Activated CD4-positive, alpha-beta T cell treated with anti-CD3 and anti-CD28 coated beads for 4 hours (primary cell): ENCODE results near the gene PPT2.
"Not testable (repeated sequence)": the region's sequence is repeated elsewhere in the genome, so short reads cannot be mapped to it uniquely, and the experiment has no call there.

Source experiments
- DNase-seq, 2 donors: peaks; one replicate each; pipeline ENCODE4 v3.0.0-alpha.2; 2020

Gene PPT2

DNA sequence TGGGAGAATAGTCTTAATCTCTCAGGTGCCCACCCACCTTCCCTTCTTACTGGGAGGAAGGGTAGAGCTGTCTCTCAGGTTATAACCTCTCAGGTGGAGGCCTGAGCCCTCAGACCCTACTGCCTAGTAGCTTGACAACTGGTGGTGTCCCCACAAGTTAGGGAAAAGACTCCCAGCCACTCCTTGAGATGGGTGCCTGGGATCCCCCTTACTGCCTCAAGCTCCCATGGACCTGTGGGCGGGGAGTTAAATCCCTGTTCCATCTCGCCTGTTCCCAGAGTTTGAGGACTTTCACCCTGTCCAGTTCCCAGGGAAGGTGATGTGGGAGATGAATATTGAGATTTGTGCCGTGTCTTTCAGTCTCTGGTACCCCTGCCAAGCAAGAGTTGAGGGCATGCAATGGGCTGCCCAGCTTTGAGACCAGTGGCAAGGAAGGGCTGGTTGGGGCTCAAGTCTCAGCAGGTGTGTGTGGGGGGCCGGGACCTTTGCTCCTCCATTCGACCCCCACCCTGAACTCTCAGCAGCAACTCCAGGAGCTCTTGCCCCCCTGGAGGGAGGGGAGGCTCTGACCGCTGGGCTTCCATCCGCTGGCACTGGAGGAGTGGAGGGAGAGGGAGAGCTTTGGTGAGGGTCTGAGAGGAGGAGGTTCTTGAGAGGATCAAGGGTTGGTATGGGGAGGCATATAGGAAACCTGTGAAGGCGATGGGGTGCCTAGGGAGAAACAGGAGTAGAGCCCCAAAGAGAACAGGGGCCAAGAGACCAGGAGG lies 37.2 kb downstream of the PPT2 start:
- no peak for DNase-seq

DNA sequence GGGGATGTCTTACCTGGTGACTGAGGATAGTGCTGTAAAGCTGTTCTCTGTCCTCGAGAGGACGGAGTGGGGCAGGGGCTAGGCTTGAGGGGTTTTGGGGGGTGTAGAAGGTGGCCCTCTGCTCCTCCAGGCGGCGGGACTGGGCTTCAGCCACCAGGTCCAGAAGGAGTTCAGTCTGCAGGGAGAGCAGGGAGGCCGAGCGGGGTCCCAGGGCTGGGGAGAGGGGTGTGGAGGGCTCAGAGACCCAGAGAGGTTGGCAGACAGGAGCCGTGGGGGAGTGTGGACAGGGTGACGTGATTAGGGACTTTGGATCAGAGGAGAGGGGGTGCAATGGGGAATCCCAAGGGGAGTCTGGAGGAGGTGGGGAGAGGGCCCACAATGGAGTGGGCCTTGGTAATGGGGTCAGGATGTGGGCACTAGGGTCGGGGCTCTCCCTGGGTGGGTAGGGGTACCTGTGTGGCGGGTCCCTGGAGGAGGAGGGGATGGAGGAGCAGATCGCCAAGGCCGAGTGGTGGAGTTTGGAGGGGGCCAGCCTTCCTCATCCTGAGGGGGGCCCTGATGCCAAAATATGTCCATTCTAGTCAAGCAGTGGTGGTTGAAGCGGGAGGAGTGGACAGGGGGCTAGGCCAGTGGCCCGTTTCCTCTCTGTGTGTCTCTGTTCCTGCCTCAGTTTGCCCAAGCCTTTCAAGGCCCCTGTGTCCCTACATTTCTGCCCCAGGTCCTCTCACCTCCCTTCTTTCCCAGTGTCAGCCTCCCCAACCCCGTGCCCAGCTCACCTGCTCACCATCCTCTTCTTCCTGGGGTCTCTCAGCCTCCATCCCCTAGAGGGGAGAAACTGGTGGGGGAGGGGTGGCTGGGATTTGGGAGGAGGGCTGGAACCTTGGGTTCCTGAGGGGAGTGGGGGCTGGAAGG lies 38.0 kb downstream of the PPT2 start:
- DNase-seq: no peak

DNA sequence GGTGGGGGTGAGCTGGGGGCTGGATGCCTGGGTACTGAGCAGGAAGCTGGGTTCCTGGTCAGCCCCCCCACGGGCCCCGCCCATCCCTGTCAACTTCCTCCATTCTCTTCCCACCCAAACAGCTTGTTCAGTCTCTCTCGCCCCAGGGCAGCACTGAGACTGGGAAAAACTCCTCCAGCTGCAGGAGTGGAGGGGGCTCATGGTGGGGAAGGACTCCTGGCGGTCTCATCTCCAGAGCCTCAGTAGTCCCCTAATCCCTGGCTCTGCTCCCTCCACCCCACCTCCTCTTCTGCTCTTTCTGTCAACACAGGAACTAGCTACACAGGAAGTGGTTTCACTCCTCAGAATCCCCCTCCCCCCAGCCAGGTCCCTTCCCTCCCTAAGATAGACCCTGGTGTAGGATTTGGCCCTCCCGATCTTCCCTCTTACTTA lies 38.7 kb downstream of the PPT2 start, which contains the start of gene GPSM3:
GPSM3 (minus strand) TSS at position 36 of the 432 bp plus-strand sequence. CDS start 130 bp downstream, outside the sequence.
- DNase-seq: peak; percentile 43 to 50

DNA sequence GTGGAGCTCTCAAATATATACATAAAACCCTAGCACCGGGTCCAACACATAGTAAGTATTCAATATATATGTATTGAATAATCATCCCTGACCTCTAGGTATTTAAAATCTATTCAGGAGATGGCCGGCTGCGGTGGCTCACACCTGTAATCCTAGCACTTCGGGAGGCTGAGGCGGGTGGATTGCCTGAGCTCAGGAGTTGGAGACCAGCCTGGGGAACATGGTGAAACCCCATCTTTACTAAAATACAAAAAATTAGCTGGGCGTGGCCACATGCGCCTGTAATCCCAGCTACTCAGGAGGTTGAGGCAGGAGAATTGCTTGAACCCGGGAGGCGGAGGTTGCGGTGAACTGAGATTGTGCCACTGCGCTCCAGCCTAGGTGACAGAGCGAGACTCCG lies 39.2 kb downstream of the PPT2 start:
- DNase-seq: not testable (repeated sequence)

DNA sequence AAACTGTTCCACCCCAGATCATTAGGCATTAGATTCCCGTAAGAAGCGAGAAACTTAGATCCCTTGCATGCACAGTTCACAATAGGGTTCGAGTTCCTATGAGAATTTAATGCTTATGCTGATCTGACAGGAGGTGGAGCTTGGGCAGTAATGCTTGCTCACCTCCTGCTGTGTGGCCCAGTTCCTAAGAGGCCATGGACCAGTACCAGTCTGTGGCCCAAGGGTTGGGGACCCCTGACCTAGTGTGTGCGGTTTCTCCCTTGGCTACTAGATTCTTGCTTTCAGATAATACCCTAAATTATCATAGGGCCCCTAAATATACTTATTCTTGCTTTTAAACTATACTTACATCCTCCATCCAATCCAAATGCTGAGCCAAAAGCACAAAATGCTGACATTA lies 40.4 kb downstream of the PPT2 start:
- DNase-seq: no peak

DNA sequence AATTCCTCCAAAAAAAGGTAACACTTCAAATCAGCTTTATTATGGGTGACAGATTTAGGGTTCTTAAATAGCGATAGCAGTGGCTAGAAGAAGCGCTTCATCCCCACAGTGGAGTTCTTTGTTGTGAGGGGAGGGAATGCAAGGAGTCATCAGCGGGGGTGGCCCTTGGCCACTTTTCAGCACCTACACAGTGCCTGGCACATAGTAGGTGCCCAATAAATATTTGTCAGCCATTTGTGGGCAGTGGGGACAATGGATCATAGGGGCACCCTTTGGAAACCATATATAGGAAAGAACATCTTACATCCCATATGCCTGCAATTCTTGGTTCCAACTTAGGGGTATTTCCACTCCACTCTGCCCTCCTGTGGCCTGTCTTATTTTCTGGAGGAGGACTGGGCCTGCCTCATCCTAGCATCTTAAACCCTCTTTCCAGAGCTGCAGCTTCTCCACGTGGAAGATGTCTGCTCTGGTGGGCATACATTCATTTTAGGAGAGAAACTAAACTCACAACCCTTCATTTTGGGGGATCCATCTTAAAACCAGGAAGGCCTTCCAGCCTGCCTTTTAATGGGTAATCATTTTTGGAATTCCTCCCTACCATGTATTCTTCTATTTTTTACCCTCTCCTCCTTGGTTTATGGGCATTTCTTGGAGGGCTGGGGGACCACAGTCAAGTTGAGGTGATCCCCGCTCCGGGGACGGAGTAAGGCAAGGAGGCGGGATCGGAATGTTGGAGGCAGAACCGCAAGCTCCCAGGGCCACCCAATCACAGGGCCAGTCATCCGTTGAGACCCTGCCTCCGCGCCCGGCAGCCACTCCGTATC lies 41.1 kb downstream of the PPT2 start:
- no peak for DNase-seq

DNA sequence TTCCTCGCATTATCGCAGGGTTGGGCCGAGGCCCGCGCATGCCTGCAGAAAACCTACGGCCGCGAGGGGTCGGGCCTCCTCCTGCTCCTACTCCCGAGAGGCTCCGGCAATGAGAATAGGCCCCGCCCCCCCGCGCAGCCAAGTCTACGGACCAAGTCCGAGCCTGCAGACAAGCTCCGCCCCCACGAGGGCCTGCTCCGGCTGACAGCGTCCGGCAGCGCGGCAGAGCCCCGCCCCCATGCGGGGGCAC lies 41.6 kb downstream of the PPT2 start:
- peak; percentile 98 to 100 for DNase-seq

DNA sequence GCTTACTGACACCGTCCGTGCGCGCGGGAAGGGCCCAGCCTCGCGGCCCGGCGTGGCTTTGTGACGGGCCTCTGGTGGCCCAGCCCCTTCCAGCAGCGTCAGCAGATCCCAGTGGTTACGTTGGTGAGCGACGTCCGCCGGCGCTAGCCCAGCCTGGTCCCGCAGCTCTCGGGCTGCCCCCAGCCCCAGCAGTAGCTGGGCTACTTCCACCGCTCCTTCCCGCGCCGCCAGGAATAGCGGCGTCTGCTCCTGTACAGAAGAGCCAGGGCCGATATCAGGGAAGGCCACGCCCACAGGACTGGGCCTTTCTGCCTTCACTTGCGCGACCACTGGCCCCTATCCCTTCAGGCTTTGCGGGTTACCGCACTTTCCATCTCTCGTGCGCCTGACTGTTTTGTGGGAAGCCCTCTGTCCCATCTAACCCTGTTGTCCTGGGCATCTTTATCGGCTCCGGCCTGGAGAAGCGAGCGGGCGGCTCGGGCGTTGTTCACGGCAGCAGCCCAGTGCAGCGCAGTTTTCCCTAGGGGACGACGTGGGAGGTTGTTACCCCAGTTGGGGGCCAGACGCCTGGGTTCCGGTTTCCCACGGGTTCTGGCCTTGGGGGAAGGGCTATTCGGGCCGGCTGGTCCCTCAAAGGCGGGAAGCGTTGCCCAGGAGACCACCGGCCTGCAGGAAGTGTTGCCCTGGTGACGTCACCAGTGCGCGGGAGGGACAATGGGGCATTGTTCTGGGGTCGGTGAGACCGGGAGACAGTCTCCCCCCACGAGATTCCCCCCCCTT lies 42.2 kb downstream of the PPT2 start:
- DNase-seq: peak; percentile 44 to 57

DNA sequence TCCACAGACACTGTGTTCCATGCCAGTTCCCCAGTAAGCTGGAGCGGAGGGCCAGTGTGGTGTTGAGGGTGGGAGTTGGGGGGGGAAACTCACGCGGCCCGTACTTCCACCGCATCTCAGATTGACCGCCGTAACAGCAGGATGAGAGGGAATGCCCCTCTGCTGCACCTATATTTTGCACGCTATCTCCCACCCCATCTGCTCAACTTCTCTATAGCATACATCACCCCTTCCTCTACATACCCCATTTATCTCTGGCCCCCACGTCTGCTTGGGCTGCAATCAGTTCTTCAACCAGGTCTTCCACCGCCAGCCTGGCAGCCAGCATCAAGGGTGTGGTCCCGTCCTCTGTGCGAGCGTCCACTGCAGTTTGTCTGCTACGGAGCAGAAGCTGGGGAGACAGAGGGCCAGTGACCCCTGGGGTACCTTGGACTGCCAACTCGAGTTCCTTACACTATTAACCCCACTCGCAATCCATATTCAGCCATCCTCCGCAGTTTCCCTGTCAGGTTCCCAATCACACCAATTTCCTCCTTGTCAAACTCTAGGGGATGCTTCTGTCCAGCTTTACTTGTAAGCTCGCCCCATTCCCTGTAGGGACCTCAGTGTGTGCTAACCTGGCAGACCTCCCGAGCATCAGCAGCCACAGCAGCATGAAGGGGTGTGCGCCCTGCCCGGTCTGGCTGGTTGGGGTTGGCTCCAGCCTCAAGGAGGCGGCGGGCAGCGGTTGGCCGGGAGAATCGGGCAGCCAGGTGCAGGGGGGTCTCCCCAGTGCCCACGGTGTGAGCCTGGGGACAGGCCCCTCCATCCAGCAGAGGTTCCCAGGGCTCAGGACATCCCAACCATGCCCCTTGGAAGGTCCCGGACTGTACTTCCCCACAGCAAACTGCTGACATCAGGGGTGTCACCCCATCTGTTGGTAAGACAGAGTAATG lies 43.0 kb downstream of the PPT2 start:
- no peak for DNase-seq

DNA sequence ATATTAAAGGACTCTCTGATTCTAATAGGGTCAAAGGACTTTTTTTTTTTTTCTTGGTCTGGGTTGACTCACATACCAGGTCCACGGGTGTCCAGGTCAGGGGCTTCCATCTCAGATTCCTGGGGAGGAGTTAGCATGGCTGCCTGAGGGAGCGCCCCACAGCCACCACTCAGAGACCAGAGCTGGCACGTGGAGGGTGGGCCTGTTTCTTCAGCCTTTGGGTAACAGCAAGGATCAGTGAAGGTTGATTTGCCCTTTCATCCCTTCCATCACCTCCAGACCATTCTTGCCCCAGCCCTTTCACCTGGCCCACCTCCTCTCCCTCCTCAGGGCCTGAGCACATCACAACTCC lies 44.4 kb downstream of the PPT2 start:
- DNase-seq: no peak

DNA sequence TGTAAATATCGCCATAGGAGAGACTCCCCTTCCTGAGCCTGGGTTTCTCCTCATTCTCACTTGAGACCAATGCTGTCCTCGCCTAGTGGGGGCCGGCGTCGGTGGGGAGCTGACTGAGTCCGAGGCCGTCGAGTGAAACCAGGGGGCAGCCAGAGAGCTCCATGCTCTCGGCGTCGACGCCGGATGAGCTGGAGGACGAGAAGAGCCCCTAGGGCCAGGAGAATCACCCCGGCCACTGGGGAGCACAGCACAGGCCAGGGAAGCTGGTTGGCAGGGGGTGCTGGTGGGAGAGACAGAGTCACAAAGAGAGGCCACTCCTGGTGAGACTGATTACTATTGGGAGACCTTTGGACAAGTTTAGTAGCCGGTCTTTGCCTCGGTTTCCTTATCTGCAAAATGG lies 44.9 kb downstream of the PPT2 start:
- DNase-seq: no peak

DNA sequence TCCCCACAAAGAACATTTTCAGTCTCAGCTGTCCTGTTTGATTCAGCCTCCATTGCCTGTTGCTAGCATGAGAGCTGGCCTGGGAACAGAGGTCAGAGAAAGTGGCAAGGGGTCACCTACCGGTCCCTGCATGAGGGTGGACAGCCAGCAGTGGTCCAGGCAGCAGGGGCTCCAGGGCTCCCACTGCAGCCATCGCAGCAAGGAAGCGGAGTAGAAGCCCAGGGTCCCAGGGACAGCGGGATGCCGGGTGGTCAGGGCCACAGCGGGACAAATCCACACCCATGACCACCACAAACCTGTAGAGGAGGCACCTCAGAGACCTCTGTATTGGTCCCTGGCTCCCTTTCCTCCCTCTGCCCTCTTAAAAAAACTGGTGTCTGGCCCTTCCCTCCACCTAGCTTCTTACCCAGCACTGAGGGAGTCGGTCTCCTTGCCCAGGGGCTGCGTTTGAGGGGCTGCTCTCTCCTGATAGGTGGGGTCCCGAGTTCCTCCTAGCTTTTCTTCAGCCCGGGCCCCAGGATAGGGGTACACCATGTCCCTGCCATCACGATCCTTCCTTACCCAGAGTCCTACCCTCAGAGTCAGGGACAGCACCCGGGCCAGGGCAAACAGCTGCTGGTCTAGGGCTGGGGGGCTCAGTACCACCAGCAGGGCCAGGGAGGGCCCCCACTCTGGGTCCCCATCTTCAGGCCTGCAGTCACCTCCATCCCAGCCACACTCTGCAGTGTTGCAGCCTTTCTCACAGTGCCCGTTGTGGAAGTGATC lies 47.0 kb downstream of the PPT2 start:
- DNase-seq: no peak

DNA sequence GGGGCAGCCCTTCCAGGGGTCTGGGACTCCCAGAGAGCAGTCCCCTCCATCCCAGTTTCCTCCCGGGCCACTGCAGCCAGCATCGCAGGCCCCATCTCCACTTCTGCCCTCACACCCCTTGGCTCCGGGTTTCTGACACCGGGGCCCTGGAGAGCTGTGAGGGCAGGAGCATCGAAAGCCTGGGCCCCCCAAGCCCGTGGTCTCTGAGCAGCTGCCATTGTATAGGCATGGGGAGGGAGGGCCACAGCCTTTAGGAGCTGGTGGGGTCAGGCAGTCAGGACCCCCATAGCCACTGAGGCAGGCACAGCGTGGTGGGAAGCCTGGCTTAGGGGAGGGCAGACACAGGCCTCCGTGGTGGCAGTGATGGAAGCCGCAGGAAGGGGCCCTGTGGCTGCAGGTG lies 48.2 kb downstream of the PPT2 start:
- no peak for DNase-seq

DNA sequence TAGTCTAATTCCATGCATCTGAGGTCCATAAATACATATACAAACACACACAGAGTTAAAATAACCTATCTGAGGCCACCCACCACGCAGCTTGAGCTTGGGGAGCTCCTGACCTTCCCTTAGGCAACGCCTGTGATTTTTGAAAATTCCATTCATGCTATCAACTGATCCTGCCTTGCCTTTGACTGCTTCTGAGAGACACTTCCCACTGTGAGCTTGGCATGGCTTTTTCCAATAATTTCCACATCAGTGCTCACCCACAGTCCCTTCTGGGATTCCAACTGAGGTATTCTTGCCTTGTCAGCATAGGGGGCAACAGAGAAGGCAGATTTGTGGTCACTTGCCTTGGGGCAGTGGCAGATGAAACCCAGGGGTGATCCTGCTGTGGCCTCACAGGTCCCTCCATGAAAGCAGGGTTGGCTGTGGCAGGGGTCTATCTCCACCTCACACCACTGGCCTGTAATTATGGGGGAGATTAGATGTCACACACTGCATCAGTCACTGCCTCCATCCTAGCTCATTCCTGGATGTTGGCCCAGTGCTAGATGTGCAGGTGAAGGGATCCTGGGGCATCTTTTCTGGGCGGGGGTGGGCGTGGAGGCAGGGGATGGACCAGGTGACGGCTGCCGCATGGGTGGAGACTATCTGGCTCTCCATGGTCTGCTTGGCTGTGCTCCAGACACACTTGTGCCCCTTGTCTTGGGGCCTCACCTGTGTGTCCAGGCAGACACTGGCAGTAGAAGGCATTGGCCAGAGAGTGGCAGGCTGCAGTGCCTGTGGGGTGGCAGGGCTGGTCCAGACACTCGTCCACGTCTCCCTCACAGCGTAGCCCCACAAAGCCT lies 49.7 kb downstream of the PPT2 start:
- DNase-seq: no peak

DNA sequence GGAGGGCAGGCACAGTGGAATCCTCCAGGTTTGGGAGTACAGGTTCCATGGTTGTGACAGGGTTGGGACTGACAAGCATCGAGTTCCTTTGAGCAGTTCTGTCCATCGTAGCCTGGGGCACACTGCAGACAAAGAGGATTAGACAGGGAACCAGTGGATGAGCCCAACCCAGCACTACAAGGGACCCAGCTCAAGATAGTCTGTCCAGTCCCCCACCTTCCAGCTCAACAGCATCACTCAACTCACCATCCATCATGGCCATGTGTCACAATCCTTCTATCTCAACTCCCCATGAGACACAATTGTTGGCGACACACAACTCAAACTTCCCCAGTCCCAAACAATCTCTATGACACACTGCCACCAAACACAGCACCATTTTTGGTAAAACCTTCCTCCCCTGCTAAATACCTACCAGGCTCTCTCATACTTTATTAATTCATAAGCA lies 50.4 kb downstream of the PPT2 start:
- no peak for DNase-seq

DNA sequence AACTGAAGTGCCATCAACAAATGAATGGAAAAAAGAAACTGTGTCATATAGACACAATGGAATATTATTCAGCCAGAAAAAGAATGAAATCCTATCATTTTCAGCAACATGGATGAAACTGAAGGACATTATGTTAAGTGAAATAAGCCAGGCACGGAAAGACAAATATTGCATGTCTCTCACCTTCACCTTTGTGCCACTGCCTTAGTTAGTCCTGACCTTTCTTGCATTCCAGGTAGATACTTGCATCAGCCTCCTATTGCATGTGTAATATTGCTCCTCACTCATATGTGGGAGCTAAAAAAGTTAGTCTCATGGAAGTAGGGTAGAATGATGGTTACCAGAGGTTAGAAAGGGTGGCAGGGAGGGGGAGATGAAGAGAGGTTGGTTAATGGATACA lies 55.1 kb downstream of the PPT2 start:
- no peak for DNase-seq

DNA sequence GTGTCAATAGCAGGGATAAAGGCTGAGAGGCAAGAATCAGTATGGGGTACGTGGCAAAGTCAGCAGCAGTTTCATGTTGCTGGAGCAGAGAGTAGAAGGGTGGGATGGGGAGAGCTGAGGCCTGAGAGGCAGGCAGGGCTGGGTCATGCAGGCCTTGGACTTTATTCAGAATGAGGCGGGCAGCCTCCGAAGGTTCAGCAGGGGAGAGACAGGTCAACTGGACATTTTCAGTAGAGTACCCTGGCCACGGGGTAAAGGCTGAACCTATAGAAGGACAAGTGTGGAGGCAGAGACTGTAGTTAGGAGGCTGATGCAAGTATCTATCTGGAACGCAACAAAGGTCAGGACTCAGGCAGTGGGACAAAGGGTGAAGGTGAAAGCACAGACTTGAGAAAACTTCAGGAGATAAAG lies 56.3 kb downstream of the PPT2 start:
- DNase-seq: no peak

DNA sequence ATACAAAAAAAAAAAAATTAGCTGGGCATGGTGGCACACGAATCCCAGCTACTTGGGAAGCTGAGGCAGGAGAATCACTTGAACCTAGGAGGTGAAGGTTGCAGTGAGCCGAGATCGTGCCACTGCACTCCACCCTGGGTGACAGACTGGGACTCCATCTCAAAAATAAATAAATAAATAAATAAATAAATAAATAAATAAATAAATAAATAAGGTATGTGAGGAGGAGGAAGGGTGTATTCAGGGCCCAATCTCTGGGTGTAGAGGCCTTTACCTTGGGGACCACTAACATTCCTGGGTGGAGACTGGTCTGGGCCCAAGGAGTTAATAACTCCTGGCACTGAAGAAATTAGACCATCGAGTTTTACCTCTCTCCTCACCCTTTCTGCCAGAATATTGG lies 57.5 kb downstream of the PPT2 start:
- not testable (repeated sequence) for DNase-seq

DNA sequence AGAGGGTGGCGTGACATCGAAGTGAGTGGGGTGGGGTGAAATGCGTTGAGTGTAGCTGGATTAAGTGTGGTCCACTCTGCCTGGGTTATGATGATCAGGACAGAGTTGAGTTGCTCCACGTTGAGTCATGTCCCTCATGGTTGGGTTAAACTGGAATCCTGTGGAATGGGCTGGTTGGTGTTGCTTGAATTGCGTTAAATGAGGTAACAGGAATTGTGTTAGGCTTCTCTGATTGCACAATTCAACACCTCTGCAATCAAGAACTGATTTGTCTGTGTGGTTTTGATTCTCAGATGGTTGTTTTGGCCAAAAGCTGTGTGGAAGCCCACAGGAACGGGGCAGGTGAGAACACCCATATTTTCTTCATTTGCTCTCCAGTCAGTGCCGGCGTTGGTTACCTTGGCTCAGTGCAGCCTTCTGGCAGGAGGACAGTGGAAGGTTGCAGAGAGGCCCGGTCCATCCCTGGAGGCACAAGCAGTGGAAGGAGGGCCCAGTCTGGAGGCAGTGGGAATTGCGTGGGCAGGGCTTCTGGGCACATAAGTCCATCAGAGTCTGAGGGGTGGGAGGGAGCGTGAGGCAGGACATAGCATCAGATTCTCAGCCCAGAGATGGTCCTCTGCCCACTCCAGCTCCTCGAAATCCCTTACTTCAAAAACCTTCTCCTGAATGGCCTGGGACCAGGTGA lies 58.3 kb downstream of the PPT2 start:
- DNase-seq: no peak
